Spleen (tissue), 7 donors: ENCODE measurements around the gene TTC5.

Experiments used
- CTCF ChIP-seq, 11 experiments: fragments of 200-600 bp in 7 of 11; fragments of 450-650 bp in 4 of 11; sonication (generic) in 4 of 11; IDR thresholded peaks in 8 of 11; conservative IDR thresholded peaks in 3 of 11; 1 replicate in 7 of 11; 2 replicates in 4 of 11; pipeline versions ENCODE4 v1.4.0 to v1.8.0; 2016 to 2021; ENCODE audit warnings: antibody characterized with exemption in 11 of 11, inconsistent platforms in 4 of 11, mild to moderate bottlenecking in 1 of 11
- POLR2A ChIP-seq, 3 donors: fragments of 450-650 bp; IDR thresholded peaks; one replicate each; pipeline ENCODE4 v1.5.1; 2017; ENCODE audit warnings: antibody characterized with exemption in 3 of 3, mild to moderate bottlenecking in 1 of 3
- donor health status: DM: no; HTN: no; CAD: no; lungs with moderate emphysema.
- donor health status: DM: no; HTN: no; CAD: no.
- donor health status: DM: no; HTN: no; CAD: no.

GRCh38 chr14:20332788-20333493 lies 27.2 kb upstream of the TTC5 start, which contains the start of gene CCNB1IP1:
- TF ChIP-seq CTCF (IDR thresholded peaks at IDR 0.05 in 8 of 11, conservative IDR thresholded peaks at IDR 0.05 in 3 of 11) (peak in 1 of 11 experiments; percentile 13), POLR2A (IDR thresholded peaks at IDR 0.05) (no peak)
